Thyroid gland (tissue), 4 donors: ENCODE data around the gene TUBB6. TPM values are rescaled to one million over a fixed set of nuclear protein-coding genes. Genes with fewer than 3 reads are reported as not detected.

Experiments used
- DNase-seq, 2 donors: peaks; one replicate each; pipeline ENCODE4 v3.0.0-alpha.2; 2019
- H3K27ac ChIP-seq, 3 donors: fragments of 200-600 bp; sonication (generic); 1 replicate in 2 of 3; 2 replicates in 1 of 3; pipeline ENCODE4 v1.5.1; 2016 to 2019; ENCODE audit warnings: mild to moderate bottlenecking in 1 of 3, moderate library complexity in 1 of 3
- H3K27me3 ChIP-seq: fragments of 200-600 bp; sonication (generic); one replicate; pipeline ENCODE4 v1.5.1; 2019
- H3K36me3 ChIP-seq, 2 donors: fragments of 200-600 bp; sonication (generic); one replicate each; pipeline ENCODE4 v1.5.1; 2016 to 2019
- H3K4me1 ChIP-seq, 2 donors: fragments of 200-600 bp; sonication (generic); one replicate each; pipeline ENCODE4 v1.5.1; 2017 to 2019
- H3K4me3 ChIP-seq, 3 donors: fragments of 200-600 bp; sonication (generic); replicated peaks in 1 of 3; 1 replicate in 2 of 3; 2 replicates in 1 of 3; pipeline ENCODE4 v1.5.1; 2016; ENCODE audit warnings: mild to moderate bottlenecking in 1 of 3
- H3K9me3 ChIP-seq: fragments of 200-600 bp; sonication (generic); one replicate; pipeline ENCODE4 v1.5.1; 2017
- CTCF ChIP-seq, 6 experiments: fragments of 200-600 bp in 3 of 6; fragments of 450-650 bp in 3 of 6; sonication (generic) in 3 of 6; IDR thresholded peaks; one replicate each; pipeline ENCODE4 v1.5.1; 2016 to 2019; ENCODE audit warnings: antibody characterized with exemption in 6 of 6, mild to moderate bottlenecking in 2 of 6, inconsistent platforms in 1 of 6, moderate library complexity in 1 of 6
- POLR2A ChIP-seq, 2 donors: fragments of 450-650 bp; IDR thresholded peaks; one replicate each; pipeline ENCODE4 v1.6.1; 2017; ENCODE audit warnings: antibody characterized with exemption in 2 of 2, mild to moderate bottlenecking in 2 of 2, moderate library complexity in 1 of 2
- WGBS, 2 donors: methylation state at CpG; one replicate each; pipeline ENCODE4 v1.1.5; 2017; 5-methylcytosine and 5-hydroxymethylcytosine counted together
- intact Hi-C: fragments of 100-400 bp; cut with DNase I; formaldehyde crosslinking; loops from one replicate; pipeline ENCODE4 v1.15.1; 2023
- total RNA-seq, 4 donors: library from RNA; depleted of rRNA; stranded (reverse); fragments of >200 nt; gene quantifications; one replicate each; pipeline ENCODE4 v1.2.3, GENCODE V29; 2016

TUBB6 gene
- 100 to 1,000 TPM in 3 of 4 donors, 10 to 100 TPM in 1; 91.9 to 157 (median 124) TPM for total RNA-seq

- intact Hi-C loops, result loop anchor here (5.0 kb wide), 1 partner anchor 36 kb away; no protein-coding TSS in a partner anchor
- no peaks in the 10 kb centered on the region for H3K27me3 ChIP-seq
- peaks cover 6 to 12% of the 10 kb centered on the region in 2 donors for H3K36me3 ChIP-seq
- peak within 1 kb of the TSS; percentile 74 to 92 (median 78) for H3K27ac ChIP-seq
- no peaks in the 10 kb centered on the region for H3K9me3 ChIP-seq
- 3% methylated on average over 8 of the region's 88 CpGs; no CpG with 5 or more reads in 1 of the 2 donors for WGBS, 2 donors
- peak in 1 of 2 donors; percentile 57 for TF ChIP-seq POLR2A (IDR thresholded peaks at IDR 0.05)
- no peak for TF ChIP-seq CTCF (IDR thresholded peaks at IDR 0.05)
- peak within 1 kb of the TSS; percentile 31 to 82 (median 44) for H3K4me3 ChIP-seq
- peak; percentile 48 to 53 for DNase-seq
- peaks cover 9 to 25% of the 10 kb centered on the region in 2 donors for H3K4me1 ChIP-seq
These were observed at the start of gene TUBB6 for GRCh38 chr18:12307701-12308385. Gene TUBB6 (plus strand): TSS chr18:12308241. CDS start chr18:12308293, 52 bp downstream.

GRCh38 chr18:12258719-12259705, 49.0 kb upstream of the TUBB6 start:
- Histone ChIP-seq H3K4me3 (no peak overlapping the region), H3K4me1 (peaks cover 7 to 8% of the 10 kb centered on the region in 2 donors), H3K27ac (no peak overlapping the region), H3K27me3 (peaks cover 3% of the 10 kb centered on the region), H3K9me3 (no peaks in the 10 kb centered on the region), H3K36me3 (no peaks in the 10 kb centered on the region)
- intact Hi-C loops, result no loop called here
- 84 to 86% methylated on average over 26 to 29 of the region's 29 CpGs for WGBS, 2 donors
- DNase-seq, result no peak
- TF ChIP-seq POLR2A (IDR thresholded peaks at IDR 0.05) (no peak), CTCF (IDR thresholded peaks at IDR 0.05) (no peak)

GRCh38 chr18:12262748-12263147, 45.3 kb upstream of the TUBB6 start:
- Histone ChIP-seq H3K4me1 (no peaks in the 10 kb centered on the region), H3K27me3 (no peaks in the 10 kb centered on the region), H3K4me3 (no peak overlapping the region), H3K27ac (no peak overlapping the region), H3K36me3 (no peaks in the 10 kb centered on the region), H3K9me3 (no peaks in the 10 kb centered on the region)
- WGBS, 2 donors, result 87% methylated on average over 8 of the region's 8 CpGs
- DNase-seq, result no peak
- intact Hi-C loops, result no loop called here
- TF ChIP-seq CTCF (IDR thresholded peaks at IDR 0.05), result no peak
- no peak for TF ChIP-seq POLR2A (IDR thresholded peaks at IDR 0.05)

GRCh38 chr18:12264864-12265263, 43.2 kb upstream of the TUBB6 start:
- no peak overlapping the region for H3K27ac ChIP-seq
- H3K9me3 ChIP-seq, result no peaks in the 10 kb centered on the region
- no peaks in the 10 kb centered on the region for H3K36me3 ChIP-seq
- DNase-seq, result no peak
- intact Hi-C loops, result no loop called here
- no peak for TF ChIP-seq POLR2A (IDR thresholded peaks at IDR 0.05)
- TF ChIP-seq CTCF (IDR thresholded peaks at IDR 0.05), result no peak
- H3K4me1 ChIP-seq, result no peaks in the 10 kb centered on the region
- H3K27me3 ChIP-seq, result no peaks in the 10 kb centered on the region
- 77% methylated on average over 2 of the region's 2 CpGs for WGBS, 2 donors
- H3K4me3 ChIP-seq, result no peak overlapping the region
